Measurements from ENCODE around the gene PNMT.
"Not testable (repeated sequence)": the region's sequence is repeated elsewhere in the genome, so short reads cannot be mapped to it uniquely, and the experiment has no call there.

GRCh38 chr17:39699157-39699817, 31.0 kb downstream of the PNMT start:
- TF ChIP-seq CTCF (IDR thresholded peaks at IDR 0.05); EZH2 (IDR thresholded peaks at IDR 0.05; ENCODE audit: borderline replicate concordance, insufficient read depth, low read depth, low read length, poor library complexity, severe bottlenecking): not testable (repeated sequence)
